Adrenal gland (tissue), 12 donors: ENCODE data around the gene GABARAP. TPM values are rescaled to one million over a fixed set of nuclear protein-coding genes. Genes with fewer than 3 reads are reported as not detected.

Experiments
- DNase-seq, 7 donors: peaks; one replicate each; pipeline ENCODE4 v3.0.0-alpha.2; 2019 to 2020
- H3K27ac ChIP-seq, 5 donors: fragments of 200-600 bp; sonication (generic) in 4 of 5; 1 replicate in 3 of 5; 2 replicates in 2 of 5; pipeline versions ENCODE4 v1.5.1 to v1.8.0; 2016 to 2020; ENCODE audit warnings: mild to moderate bottlenecking in 1 of 5
- H3K27me3 ChIP-seq: fragments of 200-600 bp; 2 replicates; pipeline ENCODE4 v1.8.0; 2021
- H3K36me3 ChIP-seq, 2 donors: fragments of 200-600 bp; replicated peaks in 1 of 2; 1 replicate in 1 of 2; 2 replicates in 1 of 2; pipeline versions ENCODE4 v1.5.1 to v1.8.0; 2018 to 2022
- H3K4me1 ChIP-seq, 2 donors: fragments of 200-600 bp; replicated peaks in 1 of 2; 1 replicate in 1 of 2; 2 replicates in 1 of 2; pipeline versions ENCODE4 v1.5.1 to v1.8.0; 2018 to 2021
- H3K4me3 ChIP-seq, 4 donors: fragments of 200-600 bp; sonication (generic) in 3 of 4; one replicate each; pipeline ENCODE4 v1.5.1; 2016 to 2018
- H3K9me3 ChIP-seq, 3 donors: fragments of 200-600 bp; sonication (generic) in 1 of 3; replicated peaks in 1 of 3; 1 replicate in 2 of 3; 2 replicates in 1 of 3; pipeline versions ENCODE4 v1.5.1 to v1.8.0; 2016 to 2021
- POLR2A ChIP-seq, 2 donors: fragments of 450-650 bp; IDR thresholded peaks; one replicate each; pipeline ENCODE4 v1.6.1; 2017; ENCODE audit warnings: antibody characterized with exemption in 2 of 2, mild to moderate bottlenecking in 2 of 2, moderate library complexity in 1 of 2
- WGBS, 4 donors: extraction: QIAGEN DNeasy Blood & Tissue Kit in 2 of 4; methylation state at CpG; one replicate each; pipeline versions ENCODE4 v1.1.5 to v1.1.7; 2013 to 2017; 5-methylcytosine and 5-hydroxymethylcytosine counted together
- intact Hi-C, 2 donors: fragments of 100-400 bp; cut with DNase I; formaldehyde crosslinking; loops; one replicate each; pipeline versions ENCODE4 v1.14.1 to v1.15.0; 2022 to 2023
- polyA plus RNA-seq, 3 donors: library from polyadenylated mRNA; stranded (reverse); fragments of 200-250 nt in 2 of 3; fragments of 350-450 nt in 1 of 3; fragmentation: Illumina TruSeq in 1 of 3; extraction: RNeasy Lipid Tissue Mini Kit (QIAGEN cat#74804) in 1 of 3; gene quantifications; one replicate each; pipeline ENCODE4 v1.2.3, GENCODE V29; 2013 to 2014
- total RNA-seq, 9 donors: library from RNA; depleted of rRNA in 4 of 9; stranded (reverse); fragments of >200 nt in 4 of 9; fragments of 120-200 nt in 1 of 9; fragmentation: NEBNext Ultra II Directional in 1 of 9; extraction: Animal tissue kit (Norgen Biotek cat#: 25700) in 1 of 9; gene quantifications; one replicate each; pipeline versions ENCODE4 v1.1.0 to v1.2.4, GENCODE V29; 2013 to 2023
- TF ChIP-seq, protein P1 (sequence below), 6 experiments: fragments of 450-650 bp in 4 of 6; fragments of 200-600 bp in 2 of 6; sonication (generic) in 1 of 6; IDR thresholded peaks; 1 replicate in 5 of 6; 2 replicates in 1 of 6; pipeline versions ENCODE4 v1.5.1 to v1.8.0; 2016 to 2021; ENCODE audit warnings: antibody characterized with exemption in 6 of 6, mild to moderate bottlenecking in 2 of 6, moderate library complexity in 1 of 6
- donor health status: healthy with polysubstance abuse.
- donor health status: Bipolar disorder and iron deficiency.
- donor health status: DM: yes; HTN: yes; CAD: no.
- donor health status: DM: no; HTN: no; CAD: no.
- donor health status: DM: no; HTN: no; CAD: no.
- donor health status: DM: yes; HTN: yes; CAD: no.

GABARAP gene
- total and polyA plus RNA-seq, 12 donors: 195 to 1,285 (median 840) TPM

- Histone ChIP-seq H3K4me1 (peaks cover 33 to 42% of the 10 kb centered on the region in 2 donors), H3K27ac (no peak overlapping the region), H3K36me3 (peaks cover 0 to 55% of the 10 kb centered on the region in 2 donors), H3K9me3 (no peaks in the 10 kb centered on the region), H3K4me3 (peak overlapping the region in 1 of 4 donors; percentile 79), H3K27me3 (no peaks in the 10 kb centered on the region)
- DNase-seq: no peak
- TF ChIP-seq, protein P1, sequence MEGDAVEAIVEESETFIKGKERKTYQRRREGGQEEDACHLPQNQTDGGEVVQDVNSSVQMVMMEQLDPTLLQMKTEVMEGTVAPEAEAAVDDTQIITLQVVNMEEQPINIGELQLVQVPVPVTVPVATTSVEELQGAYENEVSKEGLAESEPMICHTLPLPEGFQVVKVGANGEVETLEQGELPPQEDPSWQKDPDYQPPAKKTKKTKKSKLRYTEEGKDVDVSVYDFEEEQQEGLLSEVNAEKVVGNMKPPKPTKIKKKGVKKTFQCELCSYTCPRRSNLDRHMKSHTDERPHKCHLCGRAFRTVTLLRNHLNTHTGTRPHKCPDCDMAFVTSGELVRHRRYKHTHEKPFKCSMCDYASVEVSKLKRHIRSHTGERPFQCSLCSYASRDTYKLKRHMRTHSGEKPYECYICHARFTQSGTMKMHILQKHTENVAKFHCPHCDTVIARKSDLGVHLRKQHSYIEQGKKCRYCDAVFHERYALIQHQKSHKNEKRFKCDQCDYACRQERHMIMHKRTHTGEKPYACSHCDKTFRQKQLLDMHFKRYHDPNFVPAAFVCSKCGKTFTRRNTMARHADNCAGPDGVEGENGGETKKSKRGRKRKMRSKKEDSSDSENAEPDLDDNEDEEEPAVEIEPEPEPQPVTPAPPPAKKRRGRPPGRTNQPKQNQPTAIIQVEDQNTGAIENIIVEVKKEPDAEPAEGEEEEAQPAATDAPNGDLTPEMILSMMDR (IDR thresholded peaks at IDR 0.05): no peak
- TF ChIP-seq POLR2A (IDR thresholded peaks at IDR 0.05): no peak
- intact Hi-C loops: no loop called here
- 65 to 81% (median 72%) methylated on average over 5 of the region's 5 CpGs for WGBS, 4 donors
These were observed 10.1 kb downstream of the GABARAP start for GRCh38 chr17:7232114-7232513.

DNA sequence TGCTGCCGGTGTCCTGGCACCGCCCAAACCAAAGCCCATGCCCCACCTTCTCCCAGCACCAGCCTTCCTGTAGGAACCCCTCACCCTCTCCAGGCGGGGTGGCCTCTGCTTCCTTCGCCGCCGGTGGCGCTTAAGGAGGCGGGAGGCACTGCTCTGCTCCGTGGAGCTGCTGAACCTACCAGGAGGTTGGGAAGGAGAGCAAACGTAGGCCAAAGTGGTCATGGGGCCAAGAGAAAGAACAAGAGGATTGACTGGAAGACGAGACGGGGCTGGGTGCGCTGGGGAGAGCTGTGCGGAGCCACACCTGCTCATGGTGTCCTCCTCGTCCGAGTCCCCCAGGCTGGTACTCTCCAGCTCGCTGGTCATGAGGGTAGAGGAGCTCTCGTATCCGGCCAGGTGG lies 12.7 kb downstream of the GABARAP start:
- no peak for DNase-seq
- no peaks in the 10 kb centered on the region for H3K9me3 ChIP-seq
- H3K27me3 ChIP-seq: no peaks in the 10 kb centered on the region
- H3K4me3 ChIP-seq: no peak overlapping the region
- WGBS, 4 donors: 90 to 95% (median 91%) methylated on average over 18 to 19 of the region's 19 CpGs
- H3K36me3 ChIP-seq: peaks cover 0 to 61% of the 10 kb centered on the region in 2 donors
- H3K4me1 ChIP-seq: peaks cover 23% of the 10 kb centered on the region in 2 donors
- no peak overlapping the region for H3K27ac ChIP-seq
- TF ChIP-seq, protein P1 (IDR thresholded peaks at IDR 0.05): no peak
- no peak for TF ChIP-seq POLR2A (IDR thresholded peaks at IDR 0.05)
- intact Hi-C loops: no loop called here

- H3K4me1 ChIP-seq: peaks cover 23 to 29% of the 10 kb centered on the region in 2 donors
- intact Hi-C loops: no loop called here
- no peaks in the 10 kb centered on the region for H3K9me3 ChIP-seq
- no peak for DNase-seq
- no peak overlapping the region for H3K27ac ChIP-seq
- TF ChIP-seq, protein P1 (IDR thresholded peaks at IDR 0.05): no peak
- no peak for TF ChIP-seq POLR2A (IDR thresholded peaks at IDR 0.05)
- WGBS, 4 donors: 88 to 92% (median 90%) methylated on average over 5 to 14 of the region's 14 CpGs
- H3K27me3 ChIP-seq: no peaks in the 10 kb centered on the region
- peaks cover 0 to 65% of the 10 kb centered on the region in 2 donors for H3K36me3 ChIP-seq
- H3K4me3 ChIP-seq: no peak overlapping the region
These were observed 13.3 kb downstream of the GABARAP start for GRCh38 chr17:7228920-7229319.

DNA sequence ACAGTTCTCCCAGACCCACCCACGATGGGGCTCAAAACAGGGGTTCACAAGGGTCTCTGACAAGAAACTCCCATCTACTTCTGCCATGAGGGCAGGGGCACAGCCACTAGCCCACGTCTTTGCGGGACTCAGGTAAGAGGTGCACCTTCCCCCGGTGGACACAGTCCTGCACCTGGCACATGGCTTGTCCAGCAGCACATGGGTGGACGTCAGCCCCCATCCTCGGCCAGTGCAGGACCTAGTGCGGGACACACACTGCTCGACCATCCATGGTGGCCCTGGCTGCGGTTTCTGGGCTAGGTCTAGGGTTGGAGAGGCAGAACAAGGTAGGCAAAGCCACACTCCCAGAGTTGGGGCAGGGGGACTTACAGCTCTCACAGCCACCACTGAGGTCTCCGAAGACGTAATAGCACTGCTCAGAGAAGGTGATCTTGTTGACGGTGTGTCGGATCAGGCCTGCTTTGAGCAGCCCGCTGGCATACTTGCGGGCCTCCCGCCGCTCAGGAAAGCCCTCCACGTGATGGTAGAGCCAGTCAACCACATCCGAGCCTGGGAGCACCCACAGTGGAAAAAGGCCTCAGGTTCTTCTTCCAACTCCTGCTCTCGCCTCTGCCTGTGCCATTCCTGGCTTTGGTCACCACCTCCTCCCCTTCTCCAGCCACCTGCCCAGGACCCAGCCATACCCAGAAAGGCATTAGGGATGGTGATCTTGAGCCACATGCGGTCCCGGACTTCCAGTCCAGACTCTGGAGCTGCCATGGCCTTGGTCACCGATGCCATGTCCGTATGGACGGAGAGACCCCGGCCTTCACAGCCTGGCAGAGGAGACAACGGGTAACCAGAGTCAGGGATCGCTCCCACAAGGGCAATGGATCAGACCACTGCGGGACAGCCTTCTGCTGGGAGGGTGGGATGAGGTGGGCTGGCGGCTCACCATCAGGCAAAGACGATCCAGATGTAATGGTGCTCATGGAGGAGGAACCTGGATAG lies 15.2 kb downstream of the GABARAP start:
- TF ChIP-seq POLR2A (IDR thresholded peaks at IDR 0.05): no peak
- TF ChIP-seq, protein P1 (IDR thresholded peaks at IDR 0.05): no peak
- Histone ChIP-seq H3K27me3 (no peaks in the 10 kb centered on the region), H3K27ac (peak overlapping the region in 2 of 5 donors; percentile 8 to 18), H3K4me3 (no peak overlapping the region), H3K36me3 (peaks cover 0 to 84% of the 10 kb centered on the region in 2 donors), H3K4me1 (peaks cover 10 to 30% of the 10 kb centered on the region in 2 donors), H3K9me3 (no peaks in the 10 kb centered on the region)
- intact Hi-C loops: no loop called here
- no peak for DNase-seq
- 87 to 95% (median 91%) methylated on average over 16 to 31 of the region's 31 CpGs for WGBS, 4 donors
